B cell (primary cell): ENCODE results near the gene CTCF. TPM values are rescaled to one million over a fixed set of nuclear protein-coding genes. Genes with fewer than 3 reads are reported as not detected.

Source experiments
- ATAC-seq: fragments of 200-7000 bp; cut with Tn5 transposase; one replicate; pipeline ENCODE4 v1.10.0; 2021; ENCODE audit warnings: low read depth, mild to moderate bottlenecking, moderate number of reproducible peaks, moderate library complexity
- CTCF ChIA-PET: fragments of 350-600 bp; sonication (Branson Sonifier 250); formaldehyde crosslinking; loops from one replicate; lab custom pipeline; 2021; ENCODE audit warnings: antibody characterized with exemption, inconsistent platforms; lab: Charles Lee
- POLR2A ChIA-PET: fragments of 350-600 bp; sonication (Branson Sonifier 250); formaldehyde crosslinking; loops from one replicate; lab custom pipeline; 2021; ENCODE audit warnings: antibody characterized with exemption; lab: Charles Lee
- DNase-seq: peaks from one replicate; pipeline ENCODE4 v3.0.0; 2013
- H2AFZ ChIP-seq: 2 replicates; pipeline ENCODE4 v1.6.1; 2012; ENCODE audit warnings: mild to moderate bottlenecking, low read depth, low read length; ENCODE audit not compliant: insufficient read depth, poor library complexity, severe bottlenecking
- H3K27ac ChIP-seq, 2 donors: 1 replicate in 1 of 2; 2 replicates in 1 of 2; pipeline ENCODE4 v1.5.1; 2012 to 2013; ENCODE audit warnings: low read length in 2 of 2, mild to moderate bottlenecking in 2 of 2, moderate library complexity in 1 of 2
- H3K27me3 ChIP-seq, 4 experiments: fragments of 200-600 bp in 1 of 4; sonication (generic) in 1 of 4; replicated peaks in 1 of 4; 1 replicate in 2 of 4; 2 replicates in 2 of 4; pipeline versions ENCODE4 v1.6.1 to v1.7.0; 2013 to 2016; ENCODE audit warnings: low read length in 3 of 4, mild to moderate bottlenecking in 2 of 4, mixed read lengths in 1 of 4, moderate library complexity in 1 of 4; ENCODE audit not compliant: insufficient read depth in 4 of 4, control insufficient read depth in 3 of 4; ENCODE audit errors: control extremely low read depth in 1 of 4
- H3K36me3 ChIP-seq, 2 experiments: replicated peaks in 1 of 2; 1 replicate in 1 of 2; 2 replicates in 1 of 2; pipeline versions ENCODE4 v1.6.1 to v1.7.1; 2013; ENCODE audit warnings: low read length in 1 of 2; ENCODE audit not compliant: insufficient read depth in 2 of 2, control insufficient read depth in 1 of 2; ENCODE audit errors: control extremely low read depth in 1 of 2, extremely low read depth in 1 of 2
- H3K4me1 ChIP-seq, 2 donors: fragments of 200-600 bp in 1 of 2; sonication (generic) in 1 of 2; 1 replicate in 1 of 2; 2 replicates in 1 of 2; pipeline versions ENCODE4 v1.5.1 to v1.6.1; 2013 to 2017; ENCODE audit warnings: low read length in 2 of 2; ENCODE audit not compliant: control insufficient read depth in 2 of 2, insufficient read depth in 2 of 2
- H3K4me2 ChIP-seq: replicated peaks from 2 replicates; pipeline ENCODE3; 2012; ENCODE audit warnings: mild to moderate bottlenecking, low read depth, low read length; ENCODE audit not compliant: poor library complexity, severe bottlenecking
- H3K4me3 ChIP-seq, 5 experiments: fragments of 200-600 bp in 1 of 5; sonication (generic) in 1 of 5; 1 replicate in 3 of 5; 2 replicates in 2 of 5; pipeline versions ENCODE4 v1.5.1 to v1.7.0; 2011 to 2016; ENCODE audit warnings: low read length in 4 of 5, mild to moderate bottlenecking in 4 of 5, low read depth in 2 of 5, control low read depth in 1 of 5, moderate library complexity in 1 of 5; ENCODE audit not compliant: insufficient read depth in 1 of 5; ENCODE audit errors: control extremely low read depth in 1 of 5, extremely low read depth in 1 of 5
- H3K79me2 ChIP-seq: fragments of 200-600 bp; sonication (generic); one replicate; pipeline ENCODE4 v1.6.0; 2016; ENCODE audit warnings: low read length; ENCODE audit not compliant: control insufficient read depth, insufficient read depth
- H3K9ac ChIP-seq: fragments of 200-600 bp; sonication (generic); 2 replicates; pipeline ENCODE4 v1.6.1; 2017; ENCODE audit warnings: mild to moderate bottlenecking, low read length, moderate library complexity
- H3K9me3 ChIP-seq, 3 donors: one replicate each; pipeline versions ENCODE4 v1.6.1 to v1.7.1; 2013; ENCODE audit warnings: low read length in 2 of 3; ENCODE audit not compliant: control insufficient read depth in 2 of 3, insufficient read depth in 1 of 3; ENCODE audit errors: control extremely low read depth in 1 of 3
- H4K20me1 ChIP-seq: 2 replicates; pipeline ENCODE4 v1.6.0; 2012; ENCODE audit warnings: mild to moderate bottlenecking, low read length; ENCODE audit not compliant: insufficient read depth, control insufficient read depth, poor library complexity, severe bottlenecking
- H3K27ac Mint-ChIP-seq: one replicate; pipeline ENCODE4 v1.8.0; 2021; ENCODE audit warnings: mixed read lengths
- H3K27me3 Mint-ChIP-seq: one replicate; pipeline ENCODE4 v1.8.0; 2021; ENCODE audit warnings: mixed read lengths
- H3K4me1 Mint-ChIP-seq: one replicate; pipeline ENCODE4 v1.8.0; 2021; ENCODE audit warnings: mixed read lengths
- H3K4me3 Mint-ChIP-seq: one replicate; pipeline ENCODE4 v1.8.0; 2021; ENCODE audit warnings: mixed read lengths
- H3K9me3 Mint-ChIP-seq: one replicate; pipeline ENCODE4 v1.8.0; 2022; ENCODE audit warnings: mixed read lengths; ENCODE audit not compliant: insufficient read depth
- EZH2 ChIP-seq: IDR thresholded peaks from 2 replicates; pipeline ENCODE4 v1.6.1; 2012; ENCODE audit warnings: borderline replicate concordance, low read depth, mild to moderate bottlenecking, moderate library complexity, low read length; ENCODE audit not compliant: insufficient read depth, poor library complexity, severe bottlenecking
- WGBS: methylation state at CpG from one replicate; pipeline ENCODE4 v1.1.5; 2013; ENCODE audit warnings: missing lambda C conversion rate; ENCODE audit not compliant: insufficient coverage; 5-methylcytosine and 5-hydroxymethylcytosine counted together
- intact Hi-C: fragments of 100-400 bp; cut with micrococcal nuclease; formaldehyde crosslinking; loops from one replicate; pipeline ENCODE4 v1.10.0; 2022
- polyA plus RNA-seq: library from polyadenylated mRNA; depleted of rRNA; stranded (reverse); fragments of >200 nt; gene quantifications from 2 replicates; pipeline ENCODE4 v1.2.3, GENCODE V29; 2012
- total RNA-seq, 2 donors: library from RNA; stranded (reverse); fragments of 120-200 nt in 1 of 2; gene quantifications; 1 replicate in 1 of 2; 2 replicates in 1 of 2; pipeline versions ENCODE4 v1.2.3 to v1.2.4, GENCODE V29; 2013 to 2022
- TF ChIP-seq, protein P1 (sequence below): fragments of 200-600 bp; IDR thresholded peaks from one replicate; pipeline ENCODE4 v1.8.0; 2022; ENCODE audit warnings: antibody characterized with exemption, mild to moderate bottlenecking

Gene CTCF
- total and polyA plus RNA-seq, 2 donors (not counting 1 experiment from before 2014, with no cell fraction given) = 42.7 to 78.4 TPM

DNA sequence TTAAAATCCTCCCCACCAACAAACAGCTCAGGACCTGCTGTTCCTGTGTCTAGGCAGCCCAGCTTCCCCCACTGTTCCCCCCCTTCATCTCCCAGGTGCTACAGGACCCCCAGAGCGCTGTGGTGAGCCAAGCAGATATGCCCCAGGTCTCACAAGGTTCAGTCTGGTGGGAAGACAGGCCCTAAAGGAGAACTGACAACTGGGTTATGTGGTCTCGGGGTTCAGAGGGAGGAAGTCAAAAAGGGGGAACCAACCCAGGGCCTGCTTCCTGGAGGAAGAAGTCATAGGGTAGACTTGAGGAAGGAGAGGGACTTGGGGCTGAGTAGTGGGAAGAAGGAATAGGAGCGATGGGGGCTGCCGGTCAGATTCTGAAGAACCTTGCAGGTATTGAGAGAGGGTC, 31.1 kb upstream of the CTCF start:
- Mint-ChIP-seq H3K4me3 (peak overlapping the region; percentile 95), H3K4me1 (peaks cover 65% of the 10 kb centered on the region), H3K27ac (peak overlapping the region; percentile 98), H3K9me3 (no peaks in the 10 kb centered on the region), H3K27me3 (no peaks in the 10 kb centered on the region)
- CTCF ChIA-PET = interaction anchor here (0.9 to 12.8 kb wide), 8 partner anchors 11 to 136 kb away, joined by 4 to 178 read pairs (median 28); partner anchors contain the start of genes ATP6V0D1 and CTCF
- H3K27ac ChIP-seq = peak overlapping the region; percentile 96 to 100
- WGBS = 7% methylated on average over 3 of the region's 4 CpGs
- no peaks in the 10 kb centered on the region for H3K9me3 ChIP-seq
- H3K36me3 ChIP-seq = peaks cover 0 to 11% of the 10 kb centered on the region in 2 experiments
- no peak overlapping the region for H2AFZ ChIP-seq
- H3K9ac ChIP-seq = peak overlapping the region; percentile 89
- no peak for TF ChIP-seq EZH2
- TF ChIP-seq, protein P1, sequence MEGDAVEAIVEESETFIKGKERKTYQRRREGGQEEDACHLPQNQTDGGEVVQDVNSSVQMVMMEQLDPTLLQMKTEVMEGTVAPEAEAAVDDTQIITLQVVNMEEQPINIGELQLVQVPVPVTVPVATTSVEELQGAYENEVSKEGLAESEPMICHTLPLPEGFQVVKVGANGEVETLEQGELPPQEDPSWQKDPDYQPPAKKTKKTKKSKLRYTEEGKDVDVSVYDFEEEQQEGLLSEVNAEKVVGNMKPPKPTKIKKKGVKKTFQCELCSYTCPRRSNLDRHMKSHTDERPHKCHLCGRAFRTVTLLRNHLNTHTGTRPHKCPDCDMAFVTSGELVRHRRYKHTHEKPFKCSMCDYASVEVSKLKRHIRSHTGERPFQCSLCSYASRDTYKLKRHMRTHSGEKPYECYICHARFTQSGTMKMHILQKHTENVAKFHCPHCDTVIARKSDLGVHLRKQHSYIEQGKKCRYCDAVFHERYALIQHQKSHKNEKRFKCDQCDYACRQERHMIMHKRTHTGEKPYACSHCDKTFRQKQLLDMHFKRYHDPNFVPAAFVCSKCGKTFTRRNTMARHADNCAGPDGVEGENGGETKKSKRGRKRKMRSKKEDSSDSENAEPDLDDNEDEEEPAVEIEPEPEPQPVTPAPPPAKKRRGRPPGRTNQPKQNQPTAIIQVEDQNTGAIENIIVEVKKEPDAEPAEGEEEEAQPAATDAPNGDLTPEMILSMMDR = no peak
- H3K79me2 ChIP-seq = peaks cover 70% of the 10 kb centered on the region
- H3K4me2 ChIP-seq = peak overlapping the region; percentile 96
- POLR2A ChIA-PET = interaction anchor here (0.5 to 10.2 kb wide), 12 partner anchors 8 to 544 kb away, joined by 3 to 83 read pairs (median 13); partner anchors contain the start of genes ACD, ATP6V0D1 and CTCF
- ATAC-seq (peak; percentile 17), DNase-seq (peak; percentile 87)
- intact Hi-C loops = loop anchor here (2.0 kb wide), 2 partner anchors 14 to 50 kb away; partner anchors contain the start of gene ATP6V0D1
- H4K20me1 ChIP-seq = peaks cover 27% of the 10 kb centered on the region
- H3K27me3 ChIP-seq = no peaks in the 10 kb centered on the region
- peaks cover 48 to 70% of the 10 kb centered on the region in 2 donors for H3K4me1 ChIP-seq
- peak overlapping the region; percentile 65 to 92 (median 85) for H3K4me3 ChIP-seq

DNA sequence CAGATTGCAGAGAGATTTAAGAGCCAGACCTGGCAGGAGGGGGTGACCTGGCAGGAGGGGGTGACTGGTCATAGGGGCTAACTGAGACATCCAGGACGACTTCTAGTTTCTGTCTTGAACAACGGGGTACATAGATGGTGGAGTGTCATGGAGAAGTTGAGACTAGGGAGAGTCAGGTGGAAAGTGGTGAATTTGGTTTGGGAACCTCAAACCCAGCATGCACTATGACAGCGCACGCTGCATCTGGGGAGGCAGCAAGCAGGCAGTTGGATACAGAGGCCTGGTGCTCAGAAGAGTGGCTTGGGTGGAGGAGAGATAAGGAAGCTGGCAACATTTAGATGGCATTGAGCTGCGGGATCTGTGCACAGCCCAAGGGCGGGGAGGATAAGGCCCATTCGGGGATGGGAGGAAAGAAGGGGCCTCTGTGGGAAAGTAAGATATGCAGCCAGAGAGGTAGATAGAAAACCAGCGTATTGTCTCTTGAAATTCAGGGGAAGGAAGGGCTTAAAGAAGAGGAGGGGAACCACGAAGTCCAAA, 29.2 kb upstream of the CTCF start:
- Histone ChIP-seq H3K4me3 (no peak overlapping the region), H3K4me1 (peaks cover 57 to 83% of the 10 kb centered on the region in 2 donors), H3K27me3 (no peaks in the 10 kb centered on the region), H4K20me1 (peaks cover 37% of the 10 kb centered on the region), H3K4me2 (peak overlapping the region; percentile 96), H3K36me3 (peaks cover 0 to 11% of the 10 kb centered on the region in 2 experiments), H3K27ac (peak overlapping the region; percentile 96 to 100), H3K9me3 (no peaks in the 10 kb centered on the region), H3K9ac (no peak overlapping the region), H3K79me2 (peaks cover 82% of the 10 kb centered on the region), H2AFZ (no peak overlapping the region)
- CTCF ChIA-PET = interaction anchor here (0.8 to 12.8 kb wide), 13 partner anchors 8 to 112 kb away, joined by 4 to 178 read pairs (median 7); partner anchors contain the start of genes ATP6V0D1, CARMIL2 and CTCF
- TF ChIP-seq, protein P1 = no peak
- no peak for TF ChIP-seq EZH2
- no peaks in the 10 kb centered on the region for H3K27me3 Mint-ChIP-seq
- H3K4me3 Mint-ChIP-seq = peak overlapping the region; percentile 95
- peak overlapping the region; percentile 98 for H3K27ac Mint-ChIP-seq
- 84% methylated on average over 9 of the region's 9 CpGs for WGBS
- DNase-seq = no peak
- intact Hi-C loops = no loop called here
- no peak for ATAC-seq
- POLR2A ChIA-PET = interaction anchor here (1.2 to 7.3 kb wide), 5 partner anchors 12 to 135 kb away, joined by 4 to 83 read pairs (median 26); partner anchors contain the start of genes ATP6V0D1 and CTCF
- no peaks in the 10 kb centered on the region for H3K9me3 Mint-ChIP-seq
- peaks cover 66% of the 10 kb centered on the region for H3K4me1 Mint-ChIP-seq
